ENCODE data around the gene MTHFR. TPM values are rescaled to one million over a fixed set of nuclear protein-coding genes. Genes with fewer than 3 reads are reported as not detected.

MTHFR gene
- total RNA-seq, 3 donors from 2014 or later = 36.6 to 43.2 (median 42.5) TPM

- no peak for DNase-seq
- no peaks in the 10 kb centered on the region for H3K9me3 ChIP-seq
- TF ChIP-seq, protein P1, sequence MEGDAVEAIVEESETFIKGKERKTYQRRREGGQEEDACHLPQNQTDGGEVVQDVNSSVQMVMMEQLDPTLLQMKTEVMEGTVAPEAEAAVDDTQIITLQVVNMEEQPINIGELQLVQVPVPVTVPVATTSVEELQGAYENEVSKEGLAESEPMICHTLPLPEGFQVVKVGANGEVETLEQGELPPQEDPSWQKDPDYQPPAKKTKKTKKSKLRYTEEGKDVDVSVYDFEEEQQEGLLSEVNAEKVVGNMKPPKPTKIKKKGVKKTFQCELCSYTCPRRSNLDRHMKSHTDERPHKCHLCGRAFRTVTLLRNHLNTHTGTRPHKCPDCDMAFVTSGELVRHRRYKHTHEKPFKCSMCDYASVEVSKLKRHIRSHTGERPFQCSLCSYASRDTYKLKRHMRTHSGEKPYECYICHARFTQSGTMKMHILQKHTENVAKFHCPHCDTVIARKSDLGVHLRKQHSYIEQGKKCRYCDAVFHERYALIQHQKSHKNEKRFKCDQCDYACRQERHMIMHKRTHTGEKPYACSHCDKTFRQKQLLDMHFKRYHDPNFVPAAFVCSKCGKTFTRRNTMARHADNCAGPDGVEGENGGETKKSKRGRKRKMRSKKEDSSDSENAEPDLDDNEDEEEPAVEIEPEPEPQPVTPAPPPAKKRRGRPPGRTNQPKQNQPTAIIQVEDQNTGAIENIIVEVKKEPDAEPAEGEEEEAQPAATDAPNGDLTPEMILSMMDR (IDR thresholded peaks at IDR 0.05) = no peak
- intact Hi-C loops (cut with DNase I, micrococcal nuclease) = no loop called here
- H3K4me1 ChIP-seq (ENCODE audit: low read depth) = no peaks in the 10 kb centered on the region
- no peak overlapping the region for H3K4me3 ChIP-seq
- peaks cover 8% of the 10 kb centered on the region for H3K36me3 ChIP-seq (ENCODE audit: low read depth)
- no peak for ATAC-seq
Measured at GRCh38 chr1:11828511-11828910, 22.7 kb upstream of the MTHFR start.

- TF ChIP-seq, protein P1 (IDR thresholded peaks at IDR 0.05) = no peak
- no peak for DNase-seq
- peaks cover 8% of the 10 kb centered on the region for H3K36me3 ChIP-seq (ENCODE audit: low read depth)
- H3K4me1 ChIP-seq (ENCODE audit: low read depth) = no peaks in the 10 kb centered on the region
- H3K9me3 ChIP-seq = no peaks in the 10 kb centered on the region
- ATAC-seq = no peak
- no peak overlapping the region for H3K4me3 ChIP-seq
- intact Hi-C loops (cut with DNase I, micrococcal nuclease) = no loop called here
Measured at GRCh38 chr1:11826946-11827345, 21.2 kb upstream of the MTHFR start.

DNA sequence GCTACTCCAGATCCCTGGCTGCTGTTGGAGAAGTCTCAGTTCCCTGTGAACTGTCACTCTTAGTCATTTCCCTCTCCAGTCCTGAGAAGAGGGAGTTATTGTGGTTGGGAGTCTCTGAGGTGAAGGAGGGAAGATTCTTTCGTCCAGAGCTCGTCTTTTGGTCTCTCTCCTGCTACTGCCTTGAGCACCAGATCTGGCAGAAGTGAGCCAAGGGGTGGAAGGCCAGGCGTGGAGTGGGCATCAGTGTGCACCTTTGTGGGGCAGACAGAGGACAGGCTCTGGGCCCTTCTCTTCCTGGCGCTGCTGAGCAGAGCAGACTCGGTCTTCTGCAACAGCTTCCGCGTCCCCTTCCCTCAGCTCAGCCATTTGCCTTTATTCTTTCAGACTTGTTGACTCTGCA is 19.4 kb upstream of the MTHFR start:
- DNase-seq = no peak
- intact Hi-C loops (cut with DNase I, micrococcal nuclease) = no loop called here
- H3K4me1 ChIP-seq (ENCODE audit: low read depth) = no peaks in the 10 kb centered on the region
- ATAC-seq = no peak
- H3K9me3 ChIP-seq = no peaks in the 10 kb centered on the region
- peaks cover 8% of the 10 kb centered on the region for H3K36me3 ChIP-seq (ENCODE audit: low read depth)
- no peak overlapping the region for H3K4me3 ChIP-seq
- TF ChIP-seq, protein P1 (IDR thresholded peaks at IDR 0.05) = no peak

GRCh38 chr1:11823366-11824137 is 17.8 kb upstream of the MTHFR start:
- Histone ChIP-seq H3K4me3 (no peak overlapping the region), H3K4me1 (ENCODE audit: low read depth) (no peaks in the 10 kb centered on the region), H3K36me3 (ENCODE audit: low read depth) (peaks cover 3% of the 10 kb centered on the region), H3K9me3 (no peaks in the 10 kb centered on the region)
- ATAC-seq (no peak), DNase-seq (no peak)
- intact Hi-C loops (cut with DNase I, micrococcal nuclease) = no loop called here
- TF ChIP-seq, protein P1 (IDR thresholded peaks at IDR 0.05) = no peak

GRCh38 chr1:11822091-11822490 is 16.3 kb upstream of the MTHFR start:
- Histone ChIP-seq H3K9me3 (no peaks in the 10 kb centered on the region), H3K4me1 (ENCODE audit: low read depth) (no peaks in the 10 kb centered on the region), H3K4me3 (no peak overlapping the region), H3K36me3 (ENCODE audit: low read depth) (peaks cover 2% of the 10 kb centered on the region)
- DNase-seq (no peak), ATAC-seq (no peak)
- TF ChIP-seq, protein P1 (IDR thresholded peaks at IDR 0.05) = no peak
- intact Hi-C loops (cut with DNase I, micrococcal nuclease) = no loop called here
